ENCODE data around the gene MYH10.

The MYH10 gene

GRCh38 chr17:8458128-8458527 lies 172.4 kb downstream of the MYH10 start:
- DNase-seq (ENCODE audit: insufficient read length, low spot score) (no peak), FAIRE-seq (no peak)

DNA sequence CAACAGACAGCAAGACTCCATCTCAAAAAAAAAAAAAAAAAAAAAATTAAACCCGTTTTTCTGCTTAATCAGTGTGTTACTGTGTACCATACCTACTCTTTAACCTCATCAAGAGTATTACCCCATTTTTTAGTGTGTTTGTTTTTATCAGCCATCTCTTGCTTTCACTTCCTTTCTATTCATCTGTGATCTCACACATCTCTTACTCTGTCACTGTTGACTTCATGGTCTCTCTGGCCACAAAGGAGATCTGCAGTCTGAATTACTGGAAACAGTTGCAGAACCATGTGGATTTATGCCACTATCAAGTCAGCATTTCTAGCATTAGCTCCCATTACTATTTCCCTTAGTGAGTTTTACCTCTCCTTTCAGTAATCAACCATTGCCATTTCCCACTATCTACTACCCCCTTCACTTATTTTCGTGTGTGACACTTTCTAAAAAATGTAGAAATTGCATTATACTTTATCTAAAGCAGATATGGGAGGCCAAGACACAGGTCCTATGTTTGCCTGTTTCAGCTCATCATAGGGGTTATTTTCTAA lies 174.8 kb downstream of the MYH10 start:
- FAIRE-seq (no peak), DNase-seq (ENCODE audit: insufficient read length, low spot score) (no peak)

DNA sequence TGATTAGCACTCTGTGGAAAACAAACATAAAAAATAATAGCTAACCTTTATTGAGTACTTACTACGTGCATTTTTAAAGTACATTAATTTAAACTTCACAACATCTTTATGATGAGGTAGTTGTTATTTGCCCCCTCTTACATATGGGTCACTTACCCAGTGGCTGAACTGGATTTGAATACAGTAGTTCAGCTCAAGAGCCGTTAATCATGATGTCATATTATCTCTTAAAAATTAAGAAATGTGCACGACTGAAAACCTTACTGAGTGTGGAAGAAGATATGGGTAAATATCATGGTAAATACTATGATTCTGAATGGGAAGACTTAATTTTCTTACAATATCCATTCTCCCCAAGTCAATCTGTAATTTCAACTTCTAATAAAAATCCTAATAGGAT lies 177.2 kb downstream of the MYH10 start:
- DNase-seq (ENCODE audit: insufficient read length, low spot score) (no peak), FAIRE-seq (no peak)

- FAIRE-seq (no peak), DNase-seq (ENCODE audit: insufficient read length, low spot score) (no peak)
Measured at GRCh38 chr17:8451933-8452614, 178.5 kb downstream of the MYH10 start.

- FAIRE-seq: no peak
- no peak for DNase-seq (ENCODE audit: insufficient read length, low spot score)
Measured at GRCh38 chr17:8448310-8448709, 182.2 kb downstream of the MYH10 start.

GRCh38 chr17:8447799-8448198 lies 182.7 kb downstream of the MYH10 start:
- FAIRE-seq (no peak), DNase-seq (ENCODE audit: insufficient read length, low spot score) (no peak)

DNA sequence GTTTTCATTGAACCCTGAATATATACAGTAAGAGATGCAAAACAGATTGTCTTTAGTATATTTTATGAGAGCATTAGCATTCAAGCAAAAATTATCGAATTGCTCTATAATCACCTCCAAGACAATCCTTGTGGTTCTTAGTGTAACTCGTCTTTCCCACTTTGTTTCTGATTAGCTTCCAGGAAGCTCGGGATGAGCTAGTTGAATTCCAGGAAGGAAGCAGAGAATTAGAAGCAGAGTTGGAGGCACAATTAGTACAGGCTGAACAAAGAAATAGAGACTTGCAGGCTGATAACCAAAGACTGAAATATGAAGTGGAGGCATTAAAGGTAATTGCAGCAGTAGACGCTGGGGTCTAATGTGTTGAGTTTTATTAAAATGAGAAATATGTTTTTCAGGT lies 185.0 kb downstream of the MYH10 start:
- no peak for DNase-seq (ENCODE audit: insufficient read length, low spot score)
- no peak for FAIRE-seq

DNA sequence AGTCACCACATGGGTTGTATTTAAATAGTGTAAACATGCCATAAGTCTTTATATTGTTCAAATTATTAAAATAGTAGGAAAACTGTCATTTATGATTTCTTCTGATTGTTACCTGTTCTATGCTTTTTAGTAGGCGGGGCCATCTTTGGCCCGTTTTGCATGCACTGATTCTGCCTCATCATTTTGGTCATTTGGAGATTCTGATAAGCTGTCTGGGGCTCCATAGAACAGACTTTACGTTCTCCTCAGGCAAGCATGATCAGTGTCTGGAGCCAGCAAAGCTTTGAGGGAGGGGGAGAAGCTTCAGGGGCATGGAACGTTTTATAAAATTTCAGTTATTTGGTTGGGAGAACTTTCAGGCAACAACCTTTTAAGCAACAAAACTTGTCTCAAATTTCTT lies 186.0 kb downstream of the MYH10 start:
- FAIRE-seq: no peak
- DNase-seq (ENCODE audit: insufficient read length, low spot score): no peak

DNA sequence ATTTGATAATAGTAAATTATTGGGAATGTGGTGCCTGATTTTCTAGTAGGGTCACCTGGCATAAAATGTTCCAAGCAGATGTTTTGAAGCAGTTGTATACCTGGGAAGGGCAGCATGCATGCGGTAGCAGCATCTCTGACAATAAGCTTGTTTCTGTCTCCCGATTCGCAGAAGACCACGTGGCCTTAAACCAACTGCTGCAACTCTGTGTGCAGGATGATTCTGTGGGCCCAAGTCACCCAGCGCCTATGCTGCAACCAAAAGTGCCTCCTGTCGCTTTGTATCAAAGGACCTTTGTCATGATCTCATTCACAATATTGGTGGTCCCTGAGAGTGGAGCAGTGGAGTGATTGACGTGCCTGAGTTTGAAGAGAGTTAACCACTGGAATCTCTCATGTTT lies 186.8 kb downstream of the MYH10 start:
- DNase-seq (ENCODE audit: insufficient read length, low spot score) (no peak), FAIRE-seq (no peak)

GRCh38 chr17:8442310-8442709 lies 188.2 kb downstream of the MYH10 start:
- DNase-seq (ENCODE audit: insufficient read length, low spot score) (no peak), FAIRE-seq (no peak)

DNA sequence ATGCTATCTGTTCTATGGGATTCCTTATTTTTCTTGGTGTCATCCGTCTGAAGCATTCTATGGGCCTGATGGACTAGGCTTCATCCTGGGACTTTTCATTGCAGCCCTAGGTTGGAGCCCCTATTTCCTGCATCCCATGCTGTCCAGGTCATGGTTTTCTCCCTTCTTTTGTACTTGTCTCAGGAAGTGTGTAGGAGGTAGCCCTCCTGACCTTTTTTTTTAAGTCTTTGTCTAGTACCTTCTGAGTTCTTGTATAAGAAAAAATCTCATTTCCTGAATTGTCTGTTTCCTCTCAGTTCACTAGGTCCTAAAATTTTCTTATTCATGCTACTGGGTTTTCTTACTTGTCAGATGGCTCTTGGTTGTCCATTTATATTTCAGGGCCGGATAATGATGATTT lies 188.8 kb downstream of the MYH10 start:
- FAIRE-seq (no peak), DNase-seq (ENCODE audit: insufficient read length, low spot score) (no peak)

DNA sequence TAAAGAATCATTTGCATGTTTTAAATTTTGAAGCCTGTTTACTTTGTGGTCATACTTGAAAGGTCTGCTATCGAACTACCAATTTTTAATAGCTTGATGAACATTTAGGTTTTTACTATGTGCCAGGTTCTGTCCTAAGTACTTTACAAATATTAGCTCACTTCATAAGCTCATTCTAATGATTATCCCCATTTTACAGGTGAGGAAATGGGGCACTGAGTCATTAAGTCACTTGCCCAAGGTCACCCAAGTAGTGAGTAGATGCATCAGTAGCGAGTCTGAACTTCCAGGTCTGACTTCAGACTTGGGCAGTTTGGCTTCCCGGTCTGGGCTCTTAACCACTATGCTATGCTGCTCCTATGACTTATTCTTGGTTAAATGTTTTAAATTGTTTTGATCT lies 190.8 kb downstream of the MYH10 start:
- FAIRE-seq: no peak
- DNase-seq (ENCODE audit: insufficient read length, low spot score): no peak

DNA sequence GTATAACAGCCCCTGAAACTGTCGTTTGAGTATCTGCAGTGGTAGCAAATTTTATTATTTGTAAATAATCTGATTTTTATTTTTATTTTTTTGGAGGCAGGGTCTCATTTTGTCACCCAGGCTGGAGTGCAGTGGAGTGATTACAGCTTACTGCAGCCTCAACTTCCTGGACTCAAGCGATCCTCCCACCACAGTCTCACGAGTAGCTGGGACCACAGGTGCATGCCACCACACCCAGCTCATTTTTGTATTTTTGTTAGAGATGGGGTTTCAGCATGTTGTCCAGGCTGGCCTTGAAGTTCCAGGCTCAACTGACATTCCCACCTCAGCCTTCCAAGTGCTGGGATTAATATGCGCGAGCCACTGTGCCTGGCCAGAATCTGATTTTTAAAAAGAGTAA lies 192.1 kb downstream of the MYH10 start:
- FAIRE-seq (no peak), DNase-seq (ENCODE audit: insufficient read length, low spot score) (no peak)

GRCh38 chr17:8436844-8437171 lies 193.7 kb downstream of the MYH10 start:
- no peak for DNase-seq (ENCODE audit: insufficient read length, low spot score)
- FAIRE-seq: no peak

GRCh38 chr17:8436169-8436843 lies 194.2 kb downstream of the MYH10 start:
- FAIRE-seq: peak; percentile 28

GRCh38 chr17:8435245-8436168 lies 195.0 kb downstream of the MYH10 start, which contains the start of gene NDEL1:
Gene NDEL1 (plus strand): TSS chr17:8435884. CDS start chr17:8444272, 8,388 bp downstream.
- FAIRE-seq: peak; percentile 96
- DNase-seq (ENCODE audit: insufficient read length, low spot score): peak; percentile 100

More at GRCh38 chr17:8436169-8436843, 194.2 kb downstream of the MYH10 start:
- peak; percentile 70 for DNase-seq (ENCODE audit: insufficient read length, low spot score)

DNA sequence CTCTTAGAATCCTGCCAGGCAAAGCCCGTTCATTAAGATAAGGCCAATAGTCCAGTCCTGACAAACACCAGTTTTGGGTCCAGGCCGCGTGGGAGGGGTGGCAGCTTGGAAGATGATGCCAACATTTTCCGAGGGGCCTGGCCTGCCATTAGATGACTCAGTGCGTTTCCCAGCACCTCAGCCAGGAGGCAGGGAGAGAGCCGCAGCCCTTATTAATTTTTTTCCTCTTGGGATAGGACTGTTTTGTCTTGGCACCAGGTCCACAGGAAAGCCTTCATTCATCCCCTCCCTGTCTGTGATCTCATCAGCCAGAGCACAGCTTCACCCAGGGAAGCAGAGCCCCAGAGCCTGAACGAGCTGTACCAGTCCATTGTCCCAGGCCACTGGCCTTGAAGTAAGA lies 199.6 kb downstream of the MYH10 start:
- FAIRE-seq (no peak), DNase-seq (ENCODE audit: insufficient read length, low spot score) (no peak)

DNA sequence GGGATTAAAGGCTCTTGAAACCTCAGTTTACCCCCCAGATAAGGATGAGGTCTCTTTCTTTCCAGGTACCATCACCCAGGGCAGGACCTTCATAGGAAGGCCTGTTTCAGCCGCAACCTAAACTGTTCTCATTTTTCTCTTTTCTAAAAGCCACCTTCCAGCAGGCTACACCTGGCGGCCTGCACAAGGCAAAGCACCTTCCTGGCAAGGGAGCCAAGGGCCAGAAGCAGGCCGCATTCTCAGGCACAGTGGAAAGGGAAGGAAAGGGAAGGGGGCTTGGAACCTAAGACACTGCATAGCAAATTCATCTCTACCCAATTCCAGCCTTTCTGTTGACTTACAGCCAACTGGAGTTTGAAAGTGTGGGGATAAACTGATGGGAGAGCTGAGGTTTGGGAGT lies 203.7 kb downstream of the MYH10 start:
- FAIRE-seq: no peak

DNA sequence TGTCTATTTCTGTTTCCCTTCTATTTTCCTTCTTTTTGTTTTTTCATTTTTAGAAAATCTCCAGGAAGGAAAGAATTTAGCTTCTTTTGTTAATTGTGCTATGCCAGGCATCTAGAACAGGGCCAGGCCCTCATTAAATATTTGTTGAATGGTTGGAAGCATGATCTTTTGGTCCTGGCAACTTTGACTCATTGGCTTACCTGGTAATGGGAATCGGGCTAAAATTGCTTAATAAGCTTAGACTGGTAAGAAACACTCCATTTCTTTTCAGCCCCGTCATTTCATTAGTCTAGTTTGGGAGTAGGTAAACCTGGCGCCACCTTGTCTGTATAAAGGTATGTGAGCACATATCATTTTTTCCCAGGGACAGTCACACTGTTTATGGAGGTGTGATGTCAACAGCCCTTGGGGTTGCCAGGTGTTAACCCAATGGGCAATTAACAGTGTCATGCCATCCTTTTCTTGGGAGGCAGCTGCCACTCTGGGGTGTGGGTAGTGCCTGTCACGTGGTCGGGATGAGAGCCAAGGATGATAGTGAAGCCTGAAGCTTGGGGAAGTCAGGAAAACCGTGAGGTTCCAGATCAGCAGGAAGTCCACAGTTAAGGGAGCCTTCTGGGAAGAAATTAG lies 204.3 kb downstream of the MYH10 start:
- no peak for DNase-seq (ENCODE audit: insufficient read length, low spot score)
- no peak for FAIRE-seq

More for the DNA sequence above, 203.7 kb downstream of the MYH10 start:
- no peak for DNase-seq (ENCODE audit: insufficient read length, low spot score)
